Glutamatergic neuron (in vitro differentiated cells): ENCODE results near the gene GATC. TPM values are rescaled to one million over a fixed set of nuclear protein-coding genes. Genes with fewer than 3 reads are reported as not detected.

Source experiments
- DNase-seq: peaks from one replicate; pipeline ENCODE4 v3.0.0; 2022
- H3K27ac Mint-ChIP-seq: one replicate; pipeline ENCODE4 v1.8.0; 2020; ENCODE audit warnings: mild to moderate bottlenecking, mixed read lengths, inconsistent platforms; ENCODE audit not compliant: unreplicated experiment
- H3K27me3 Mint-ChIP-seq: one replicate; pipeline ENCODE4 v1.8.0; 2020; ENCODE audit warnings: mild to moderate bottlenecking, moderate library complexity, mixed read lengths, inconsistent platforms; ENCODE audit not compliant: unreplicated experiment
- H3K36me3 Mint-ChIP-seq: one replicate; pipeline ENCODE4 v1.8.0; 2020; ENCODE audit warnings: mild to moderate bottlenecking, mixed read lengths, inconsistent platforms; ENCODE audit not compliant: unreplicated experiment
- H3K4me1 Mint-ChIP-seq: one replicate; pipeline ENCODE4 v1.8.0; 2020; ENCODE audit warnings: mild to moderate bottlenecking, low read depth, mixed read lengths, inconsistent platforms; ENCODE audit not compliant: unreplicated experiment
- H3K4me3 Mint-ChIP-seq: one replicate; pipeline ENCODE4 v1.8.0; 2020; ENCODE audit warnings: mild to moderate bottlenecking, mixed read lengths, inconsistent platforms; ENCODE audit not compliant: unreplicated experiment
- H3K9me3 Mint-ChIP-seq: one replicate; pipeline ENCODE4 v1.8.0; 2020; ENCODE audit warnings: mild to moderate bottlenecking, moderate library complexity, mixed read lengths, inconsistent platforms; ENCODE audit not compliant: unreplicated experiment
- total RNA-seq: library from RNA; stranded (reverse); fragmentation: NEBNext Ultra II Directional; extraction: Animal tissue kit (Norgen Biotek cat#: 25700); gene quantifications from one replicate; pipeline ENCODE4 v1.2.1, GENCODE V29; 2021; ENCODE audit not compliant: unreplicated experiment
- TF ChIP-seq, protein P1 (sequence below): fragments of 200-600 bp; sonication (generic); IDR thresholded peaks from one replicate; pipeline ENCODE4 v1.5.0; 2021; ENCODE audit not compliant: partially characterized antibody, unreplicated experiment

GATC gene
- total RNA-seq, 1 donor from 2014 or later, result 16.8 TPM

- TF ChIP-seq, protein P1, sequence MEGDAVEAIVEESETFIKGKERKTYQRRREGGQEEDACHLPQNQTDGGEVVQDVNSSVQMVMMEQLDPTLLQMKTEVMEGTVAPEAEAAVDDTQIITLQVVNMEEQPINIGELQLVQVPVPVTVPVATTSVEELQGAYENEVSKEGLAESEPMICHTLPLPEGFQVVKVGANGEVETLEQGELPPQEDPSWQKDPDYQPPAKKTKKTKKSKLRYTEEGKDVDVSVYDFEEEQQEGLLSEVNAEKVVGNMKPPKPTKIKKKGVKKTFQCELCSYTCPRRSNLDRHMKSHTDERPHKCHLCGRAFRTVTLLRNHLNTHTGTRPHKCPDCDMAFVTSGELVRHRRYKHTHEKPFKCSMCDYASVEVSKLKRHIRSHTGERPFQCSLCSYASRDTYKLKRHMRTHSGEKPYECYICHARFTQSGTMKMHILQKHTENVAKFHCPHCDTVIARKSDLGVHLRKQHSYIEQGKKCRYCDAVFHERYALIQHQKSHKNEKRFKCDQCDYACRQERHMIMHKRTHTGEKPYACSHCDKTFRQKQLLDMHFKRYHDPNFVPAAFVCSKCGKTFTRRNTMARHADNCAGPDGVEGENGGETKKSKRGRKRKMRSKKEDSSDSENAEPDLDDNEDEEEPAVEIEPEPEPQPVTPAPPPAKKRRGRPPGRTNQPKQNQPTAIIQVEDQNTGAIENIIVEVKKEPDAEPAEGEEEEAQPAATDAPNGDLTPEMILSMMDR, result no peak
- peaks cover 10% of the 10 kb centered on the region for H3K9me3 Mint-ChIP-seq
- H3K4me1 Mint-ChIP-seq, result peaks cover 6% of the 10 kb centered on the region
- H3K27ac Mint-ChIP-seq, result peak overlapping the region; percentile 30
- H3K36me3 Mint-ChIP-seq, result no peaks in the 10 kb centered on the region
- DNase-seq, result no peak
- H3K27me3 Mint-ChIP-seq, result peaks cover 4% of the 10 kb centered on the region
- H3K4me3 Mint-ChIP-seq, result peak overlapping the region; percentile 98
Observed at GRCh38 chr12:120497524-120498150, 51.4 kb downstream of the GATC start.

DNA sequence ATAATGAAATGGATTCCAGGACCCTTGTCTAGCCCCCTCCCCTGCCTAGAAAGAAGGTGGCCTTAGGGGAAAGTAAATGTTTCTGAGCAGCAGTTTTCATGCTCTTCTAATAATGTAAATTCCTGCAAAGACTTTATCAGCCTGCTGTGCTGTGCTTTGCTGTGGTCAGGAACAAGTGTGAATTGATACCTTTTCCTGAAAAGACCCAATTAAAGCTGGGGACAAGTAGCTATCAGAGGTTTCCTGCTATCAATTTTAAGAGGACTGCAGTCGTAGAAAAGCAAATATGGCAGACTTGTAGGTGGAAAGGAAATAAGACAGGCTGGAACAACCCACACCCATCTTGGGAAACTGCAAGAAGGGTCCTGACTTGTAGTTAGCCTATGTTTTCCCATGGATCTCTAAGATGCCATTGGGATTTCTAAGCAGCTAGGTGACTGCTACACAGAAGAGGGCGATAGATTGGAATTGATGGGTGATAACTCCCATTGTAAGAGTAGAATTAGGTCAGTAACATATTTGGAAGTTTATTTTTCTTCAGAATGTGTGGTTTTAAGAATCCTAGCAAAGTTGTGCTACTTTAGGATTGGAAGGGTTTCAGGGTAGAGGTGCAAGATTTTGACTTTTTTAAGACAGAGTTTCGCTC, 52.7 kb downstream of the GATC start:
- H3K27ac Mint-ChIP-seq, result no peak overlapping the region
- no peak overlapping the region for H3K4me3 Mint-ChIP-seq

GRCh38 chr12:120500581-120500980, 54.3 kb downstream of the GATC start:
- TF ChIP-seq, protein P1, result no peak
- H3K27ac Mint-ChIP-seq, result no peak overlapping the region
- no peak for DNase-seq
- no peak overlapping the region for H3K4me3 Mint-ChIP-seq
- peaks cover 2% of the 10 kb centered on the region for H3K4me1 Mint-ChIP-seq
- no peaks in the 10 kb centered on the region for H3K27me3 Mint-ChIP-seq
- no peaks in the 10 kb centered on the region for H3K36me3 Mint-ChIP-seq
- peaks cover 6% of the 10 kb centered on the region for H3K9me3 Mint-ChIP-seq

More for the DNA sequence above, 52.7 kb downstream of the GATC start:
- DNase-seq, result no peak
- H3K27me3 Mint-ChIP-seq, result peaks cover 4% of the 10 kb centered on the region
- TF ChIP-seq, protein P1, result no peak
- H3K4me1 Mint-ChIP-seq, result peaks cover 6% of the 10 kb centered on the region
- H3K9me3 Mint-ChIP-seq, result peaks cover 10% of the 10 kb centered on the region
- no peaks in the 10 kb centered on the region for H3K36me3 Mint-ChIP-seq

GRCh38 chr12:120504587-120504986, 58.3 kb downstream of the GATC start:
- TF ChIP-seq, protein P1, result no peak
- Mint-ChIP-seq H3K4me3 (no peak overlapping the region), H3K9me3 (peaks cover 2% of the 10 kb centered on the region), H3K36me3 (no peaks in the 10 kb centered on the region), H3K4me1 (no peaks in the 10 kb centered on the region), H3K27ac (no peak overlapping the region), H3K27me3 (no peaks in the 10 kb centered on the region)
- DNase-seq, result no peak

- TF ChIP-seq, protein P1, result no peak
- no peak overlapping the region for H3K27ac Mint-ChIP-seq
- no peaks in the 10 kb centered on the region for H3K4me1 Mint-ChIP-seq
- no peaks in the 10 kb centered on the region for H3K27me3 Mint-ChIP-seq
- H3K36me3 Mint-ChIP-seq, result no peaks in the 10 kb centered on the region
- H3K4me3 Mint-ChIP-seq, result no peak overlapping the region
- H3K9me3 Mint-ChIP-seq, result peaks cover 2% of the 10 kb centered on the region
- DNase-seq, result no peak
Observed at GRCh38 chr12:120508537-120508936, 62.3 kb downstream of the GATC start.
